ENCODE measurements around the gene ORC5. TPM values are rescaled to one million over a fixed set of nuclear protein-coding genes. Genes with fewer than 3 reads are reported as not detected.

ORC5 gene
- total RNA-seq, 1 experiment from 2014 or later = 25.4 TPM

DNA sequence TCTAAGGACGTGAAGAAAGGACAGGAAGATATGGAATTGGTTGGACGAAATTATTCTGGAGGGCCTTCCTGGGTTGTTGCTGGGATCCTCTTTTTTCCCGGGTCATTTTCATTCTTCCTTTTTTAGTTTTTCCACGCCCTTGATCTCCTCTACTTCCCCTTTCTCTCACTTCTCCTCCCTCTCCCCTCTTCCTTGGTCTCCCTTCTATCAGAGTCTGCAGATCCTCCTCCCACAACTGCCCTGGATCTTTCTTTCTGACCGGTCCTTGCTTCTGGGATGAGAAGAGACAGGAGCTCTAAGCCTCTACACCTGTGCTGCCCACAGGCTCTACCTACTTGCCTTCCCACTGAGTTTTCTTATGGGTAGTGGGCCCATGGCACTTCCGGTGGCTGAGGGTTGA lies 114.7 kb downstream of the ORC5 start:
- CTCF ChIA-PET = no interaction called here
- DNase-seq (ENCODE audit: unreplicated experiment) = no peak
- BruUV-seq (replicated peaks) = no TSS peak
- Mint-ChIP-seq H3K27me3 (ENCODE audit: insufficient read depth, unreplicated experiment) (peaks cover 78% of the 10 kb centered on the region), H3K4me1 (ENCODE audit: insufficient read depth, unreplicated experiment) (no peaks in the 10 kb centered on the region), H3K27ac (ENCODE audit: low read depth, unreplicated experiment) (no peak overlapping the region), H3K4me3 (ENCODE audit: unreplicated experiment) (no peak overlapping the region), H3K36me3 (ENCODE audit: insufficient read depth, unreplicated experiment) (no peaks in the 10 kb centered on the region), H3K9me3 (ENCODE audit: unreplicated experiment) (no peaks in the 10 kb centered on the region)
- TF ChIP-seq, protein P1, sequence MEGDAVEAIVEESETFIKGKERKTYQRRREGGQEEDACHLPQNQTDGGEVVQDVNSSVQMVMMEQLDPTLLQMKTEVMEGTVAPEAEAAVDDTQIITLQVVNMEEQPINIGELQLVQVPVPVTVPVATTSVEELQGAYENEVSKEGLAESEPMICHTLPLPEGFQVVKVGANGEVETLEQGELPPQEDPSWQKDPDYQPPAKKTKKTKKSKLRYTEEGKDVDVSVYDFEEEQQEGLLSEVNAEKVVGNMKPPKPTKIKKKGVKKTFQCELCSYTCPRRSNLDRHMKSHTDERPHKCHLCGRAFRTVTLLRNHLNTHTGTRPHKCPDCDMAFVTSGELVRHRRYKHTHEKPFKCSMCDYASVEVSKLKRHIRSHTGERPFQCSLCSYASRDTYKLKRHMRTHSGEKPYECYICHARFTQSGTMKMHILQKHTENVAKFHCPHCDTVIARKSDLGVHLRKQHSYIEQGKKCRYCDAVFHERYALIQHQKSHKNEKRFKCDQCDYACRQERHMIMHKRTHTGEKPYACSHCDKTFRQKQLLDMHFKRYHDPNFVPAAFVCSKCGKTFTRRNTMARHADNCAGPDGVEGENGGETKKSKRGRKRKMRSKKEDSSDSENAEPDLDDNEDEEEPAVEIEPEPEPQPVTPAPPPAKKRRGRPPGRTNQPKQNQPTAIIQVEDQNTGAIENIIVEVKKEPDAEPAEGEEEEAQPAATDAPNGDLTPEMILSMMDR (IDR thresholded peaks at IDR 0.05; ENCODE audit: unreplicated experiment) = no peak
- POLR2A ChIA-PET = no interaction called here
- intact Hi-C loops (cut with micrococcal nuclease) = no loop called here

GRCh38 chr7:104091242-104091641 lies 116.6 kb downstream of the ORC5 start:
- BruUV-seq (replicated peaks) = no TSS peak
- ChIA-PET POLR2A (interaction anchor here (0.6 kb wide), 1 partner anchor 603 kb away, joined by 3 read pairs; no protein-coding TSS in a partner anchor), CTCF (no interaction called here)
- Mint-ChIP-seq H3K27ac (ENCODE audit: low read depth, unreplicated experiment) (no peak overlapping the region), H3K4me3 (ENCODE audit: unreplicated experiment) (no peak overlapping the region), H3K36me3 (ENCODE audit: insufficient read depth, unreplicated experiment) (no peaks in the 10 kb centered on the region), H3K9me3 (ENCODE audit: unreplicated experiment) (no peaks in the 10 kb centered on the region), H3K4me1 (ENCODE audit: insufficient read depth, unreplicated experiment) (no peaks in the 10 kb centered on the region), H3K27me3 (ENCODE audit: insufficient read depth, unreplicated experiment) (peaks cover 91% of the 10 kb centered on the region)
- intact Hi-C loops (cut with micrococcal nuclease) = no loop called here
- DNase-seq (ENCODE audit: unreplicated experiment) = no peak
- TF ChIP-seq, protein P1 (IDR thresholded peaks at IDR 0.05; ENCODE audit: unreplicated experiment) = no peak

- ChIA-PET POLR2A (no interaction called here), CTCF (no interaction called here)
- no peak for DNase-seq (ENCODE audit: unreplicated experiment)
- no peaks in the 10 kb centered on the region for H3K4me1 Mint-ChIP-seq (ENCODE audit: insufficient read depth, unreplicated experiment)
- H3K27me3 Mint-ChIP-seq (ENCODE audit: insufficient read depth, unreplicated experiment) = peaks cover 87% of the 10 kb centered on the region
- no peaks in the 10 kb centered on the region for H3K9me3 Mint-ChIP-seq (ENCODE audit: unreplicated experiment)
- TF ChIP-seq, protein P1 (IDR thresholded peaks at IDR 0.05; ENCODE audit: unreplicated experiment) = no peak
- no TSS peak for BruUV-seq (replicated peaks)
- intact Hi-C loops (cut with micrococcal nuclease) = no loop called here
- H3K4me3 Mint-ChIP-seq (ENCODE audit: unreplicated experiment) = no peak overlapping the region
- no peaks in the 10 kb centered on the region for H3K36me3 Mint-ChIP-seq (ENCODE audit: insufficient read depth, unreplicated experiment)
- H3K27ac Mint-ChIP-seq (ENCODE audit: low read depth, unreplicated experiment) = no peak overlapping the region
These were observed 118.2 kb downstream of the ORC5 start for GRCh38 chr7:104089612-104090011.

- TF ChIP-seq, protein P1 (IDR thresholded peaks at IDR 0.05; ENCODE audit: unreplicated experiment) = no peak
- Mint-ChIP-seq H3K36me3 (ENCODE audit: insufficient read depth, unreplicated experiment) (no peaks in the 10 kb centered on the region), H3K9me3 (ENCODE audit: unreplicated experiment) (no peaks in the 10 kb centered on the region), H3K4me1 (ENCODE audit: insufficient read depth, unreplicated experiment) (no peaks in the 10 kb centered on the region), H3K27ac (ENCODE audit: low read depth, unreplicated experiment) (no peak overlapping the region), H3K27me3 (ENCODE audit: insufficient read depth, unreplicated experiment) (peaks cover 83% of the 10 kb centered on the region), H3K4me3 (ENCODE audit: unreplicated experiment) (no peak overlapping the region)
- intact Hi-C loops (cut with micrococcal nuclease) = no loop called here
- ChIA-PET CTCF (no interaction called here), POLR2A (no interaction called here)
- DNase-seq (ENCODE audit: unreplicated experiment) = no peak
- BruUV-seq (replicated peaks) = no TSS peak
These were observed 118.8 kb downstream of the ORC5 start for GRCh38 chr7:104089061-104089460.

Other genes starting within 250 kb of the ORC5 start
- gene RELN, start 218.4 kb downstream of the ORC5 start, total RNA-seq (2022) = not detected in 2 replicates
- gene LHFPL3, start 120.6 kb upstream of the ORC5 start, total RNA-seq (2022) = not detected in 2 replicates